GM12874 (cell line): ENCODE data around the gene RPS6KA4.

Experiments
- CTCF ChIP-seq: IDR thresholded peaks from 2 replicates; pipeline ENCODE4 v1.5.1; 2011; ENCODE audit warnings: low read depth, mild to moderate bottlenecking, control low read depth, low read length, moderate library complexity; ENCODE audit not compliant: insufficient read depth

RPS6KA4 gene

GRCh38 chr11:64358907-64359711 lies at the start of gene RPS6KA4:
Gene RPS6KA4 (plus strand): TSS chr11:64359162. CDS start chr11:64359236, 74 bp downstream.
- TF ChIP-seq CTCF, result no peak

GRCh38 chr11:64312947-64313346 lies 46.0 kb upstream of the RPS6KA4 start:
- no peak for TF ChIP-seq CTCF

GRCh38 chr11:64313491-64314145 lies 45.3 kb upstream of the RPS6KA4 start:
- no peak for TF ChIP-seq CTCF

GRCh38 chr11:64314146-64314804 lies 44.7 kb upstream of the RPS6KA4 start:
- no peak for TF ChIP-seq CTCF

- TF ChIP-seq CTCF, result no peak
These were observed 44.0 kb upstream of the RPS6KA4 start for GRCh38 chr11:64314805-64315561.

- peak; percentile 28; the same call in 1 of the 2 replicates for TF ChIP-seq CTCF
These were observed 42.2 kb upstream of the RPS6KA4 start for GRCh38 chr11:64316672-64317324.
